Effector CD4-positive, alpha-beta T cell (primary cell): ENCODE results near the gene LILRB3.
"Not testable (repeated sequence)": the region's sequence is repeated elsewhere in the genome, so short reads cannot be mapped to it uniquely, and the experiment has no call there.

Experiments used
- DNase-seq: peaks from one replicate; pipeline ENCODE4 v3.0.0-alpha.2; 2020

The LILRB3 gene

GRCh38 chr19:54242234-54242633, 19.4 kb upstream of the LILRB3 start:
- not testable (repeated sequence) for DNase-seq

GRCh38 chr19:54240372-54241336, 17.8 kb upstream of the LILRB3 start:
- not testable (repeated sequence) for DNase-seq

GRCh38 chr19:54239491-54240371, 16.9 kb upstream of the LILRB3 start:
- not testable (repeated sequence) for DNase-seq

- DNase-seq: no peak
Measured at GRCh38 chr19:54233941-54234340, 11.1 kb upstream of the LILRB3 start.

GRCh38 chr19:54231077-54231931, 8.5 kb upstream of the LILRB3 start:
- DNase-seq: peak; percentile 85

- no peak for DNase-seq
Measured at GRCh38 chr19:54230031-54230430, 7.2 kb upstream of the LILRB3 start.

- no peak for DNase-seq
Measured at GRCh38 chr19:54229146-54229545, 6.3 kb upstream of the LILRB3 start.

- DNase-seq: not testable (repeated sequence)
Measured at GRCh38 chr19:54224619-54225018, 1.8 kb upstream of the LILRB3 start.

GRCh38 chr19:54223937-54224281, 1.1 kb upstream of the LILRB3 start:
- DNase-seq: not testable (repeated sequence)

GRCh38 chr19:54223277-54223936, 600 bp upstream of the LILRB3 start:
- not testable (repeated sequence) for DNase-seq

GRCh38 chr19:54221947-54222346, 860 bp downstream of the LILRB3 start:
- not testable (repeated sequence) for DNase-seq

GRCh38 chr19:54219702-54220101, 3.1 kb downstream of the LILRB3 start:
- not testable (repeated sequence) for DNase-seq

- no peak for DNase-seq
Measured at GRCh38 chr19:54218960-54219661, 3.7 kb downstream of the LILRB3 start.

GRCh38 chr19:54218259-54218658, 4.5 kb downstream of the LILRB3 start:
- DNase-seq: no peak

- not testable (repeated sequence) for DNase-seq
Measured at GRCh38 chr19:54217517-54218247, 5.1 kb downstream of the LILRB3 start.

- no peak for DNase-seq
Measured at GRCh38 chr19:54216869-54217268, 5.9 kb downstream of the LILRB3 start.

- not testable (repeated sequence) for DNase-seq
Measured at GRCh38 chr19:54214734-54215133, 8.1 kb downstream of the LILRB3 start.

GRCh38 chr19:54214217-54214616, 8.6 kb downstream of the LILRB3 start:
- DNase-seq: not testable (repeated sequence)

- no peak for DNase-seq
Measured at GRCh38 chr19:54211235-54211634, 11.6 kb downstream of the LILRB3 start.

GRCh38 chr19:54209811-54210494, 12.9 kb downstream of the LILRB3 start:
- DNase-seq: no peak
